Endothelial cell of umbilical vein (primary cell): ENCODE measurements around the gene GGPS1. TPM values are rescaled to one million over a fixed set of nuclear protein-coding genes. Genes with fewer than 3 reads are reported as not detected.

ENCODE experiments used
- BruUV-seq: library from RNA; stranded (reverse); fragments of 400-500 nt; replicated peaks from 2 replicates; lab custom pipeline; 2021; lab: Mats Ljungman, UMichigan
- CTCF ChIA-PET: fragments of 300-600, 350-600 bp; sonication (Branson Sonifier 250); formaldehyde crosslinking; loops from one replicate; lab custom pipeline; 2021; ENCODE audit warnings: antibody characterized with exemption, inconsistent platforms; lab: Charles Lee
- POLR2A ChIA-PET: fragments of 300-600, 350-600 bp; sonication (Branson Sonifier 250); formaldehyde crosslinking; loops from one replicate; lab custom pipeline; 2021; ENCODE audit warnings: antibody characterized with exemption, inconsistent platforms; lab: Charles Lee
- DNase-seq: peaks from one replicate; pipeline ENCODE4 v3.0.0-alpha.2; 2011; ENCODE audit warnings: low read depth, low spot score
- FAIRE-seq: peaks from 2 replicates; lab custom pipeline; 2011; peaks lifted over from hg19 to GRCh38; lab: Jason Lieb, UNC
- H2AFZ ChIP-seq: 2 replicates; pipeline ENCODE4 v1.6.0; 2012; ENCODE audit warnings: low read depth, low read length, control low read depth, inconsistent platforms
- H3K27ac ChIP-seq: 2 replicates; pipeline ENCODE4 v1.5.1; 2011; ENCODE audit warnings: low read depth, mild to moderate bottlenecking, control low read depth, low read length, moderate library complexity; ENCODE audit not compliant: insufficient read depth
- H3K27me3 ChIP-seq, 2 experiments: 2 replicates each; pipeline versions ENCODE4 v1.6.0 to v1.6.1; 2011; ENCODE audit warnings: low read length in 2 of 2, mixed read lengths in 1 of 2; ENCODE audit not compliant: control insufficient read depth in 2 of 2, insufficient read depth in 2 of 2
- H3K36me3 ChIP-seq, 2 experiments: 2 replicates in 1 of 2; 3 replicates in 1 of 2; pipeline ENCODE4 v1.5.1; 2011; ENCODE audit warnings: low read length in 2 of 2, mild to moderate bottlenecking in 1 of 2, moderate library complexity in 1 of 2; ENCODE audit not compliant: control insufficient read depth in 2 of 2, insufficient read depth in 2 of 2; ENCODE audit errors: extremely low read depth in 1 of 2
- H3K4me1 ChIP-seq: 3 replicates; pipeline ENCODE4 v1.5.1; 2011; ENCODE audit warnings: mild to moderate bottlenecking, low read length; ENCODE audit not compliant: control insufficient read depth, insufficient read depth; ENCODE audit errors: extremely low read depth
- H3K4me2 ChIP-seq: 2 replicates; pipeline ENCODE4 v1.6.1; 2011; ENCODE audit warnings: low read length, control low read depth, mixed read lengths; ENCODE audit not compliant: insufficient read depth
- H3K4me3 ChIP-seq, 3 experiments: fragments of 200-600 bp in 1 of 3; sonication (generic), shearing (Covaris generic) in 1 of 3; replicated peaks in 1 of 3; 2 replicates each; pipeline ENCODE4 v1.5.1; 2011 to 2016; ENCODE audit warnings: control low read depth in 3 of 3, low read length in 3 of 3, mild to moderate bottlenecking in 2 of 3, inconsistent platforms in 1 of 3, low read depth in 1 of 3, moderate library complexity in 1 of 3; ENCODE audit not compliant: insufficient read depth in 1 of 3
- H3K79me2 ChIP-seq: 2 replicates; pipeline ENCODE4 v1.6.0; 2012; ENCODE audit warnings: low read length, inconsistent platforms; ENCODE audit not compliant: control insufficient read depth, insufficient read depth
- H3K9ac ChIP-seq: replicated peaks from 2 replicates; pipeline ENCODE3; 2011; ENCODE audit warnings: low read length, control low read depth; ENCODE audit not compliant: insufficient read depth; ENCODE audit errors: extremely low read depth
- H3K9me1 ChIP-seq: replicated peaks from 3 replicates; pipeline ENCODE4 v1.6.0; 2011; ENCODE audit warnings: mild to moderate bottlenecking, low read length; ENCODE audit not compliant: control insufficient read depth, insufficient read depth; ENCODE audit errors: extremely low read depth
- H3K9me3 ChIP-seq: replicated peaks from 2 replicates; pipeline ENCODE4 v1.5.1; 2012; ENCODE audit warnings: low read length, inconsistent platforms; ENCODE audit not compliant: control insufficient read depth, insufficient read depth
- H4K20me1 ChIP-seq: replicated peaks from 2 replicates; pipeline ENCODE3; 2011; ENCODE audit warnings: mild to moderate bottlenecking, low read length; ENCODE audit not compliant: control insufficient read depth, insufficient read depth; ENCODE audit errors: extremely low read depth
- CTCF ChIP-seq, 2 donors: IDR thresholded peaks; 1 replicate in 1 of 2; 2 replicates in 1 of 2; pipeline ENCODE4 v1.5.1; 2011; ENCODE audit warnings: low read length in 2 of 2, mild to moderate bottlenecking in 2 of 2, moderate library complexity in 2 of 2, control low read depth in 1 of 2, inconsistent platforms in 1 of 2, low read depth in 1 of 2; ENCODE audit not compliant: insufficient read depth in 1 of 2; ENCODE audit errors: extremely low read depth in 1 of 2
- EZH2 ChIP-seq: IDR thresholded peaks from 2 replicates; pipeline ENCODE4 v1.6.1; 2012; ENCODE audit warnings: borderline replicate concordance, low read depth, mild to moderate bottlenecking, moderate library complexity, low read length, inconsistent platforms; ENCODE audit not compliant: severe bottlenecking
- FOS ChIP-seq: IDR thresholded peaks from 2 replicates; pipeline ENCODE4 v1.6.1; 2011; ENCODE audit warnings: mild to moderate bottlenecking, low read length, moderate library complexity, borderline replicate concordance; ENCODE audit not compliant: insufficient read depth
- GATA2 ChIP-seq: IDR thresholded peaks from 2 replicates; pipeline ENCODE4 v1.7.0; 2011; ENCODE audit warnings: low read depth, mild to moderate bottlenecking, moderate library complexity, mixed read lengths, low read length; ENCODE audit not compliant: insufficient read length, insufficient read depth
- JUN ChIP-seq: IDR thresholded peaks from 2 replicates; pipeline ENCODE4 v1.6.1; 2011; ENCODE audit warnings: borderline replicate concordance, low read depth; ENCODE audit not compliant: insufficient read length, insufficient read depth
- MAX ChIP-seq: IDR thresholded peaks from 2 replicates; pipeline ENCODE4 v1.6.1; 2011; ENCODE audit not compliant: insufficient read depth, insufficient read length
- MYC ChIP-seq: IDR thresholded peaks from one replicate; pipeline ENCODE4 v1.6.1; 2011; ENCODE audit warnings: mild to moderate bottlenecking, low read depth, low read length
- POLR2A ChIP-seq: IDR thresholded peaks from 2 replicates; pipeline ENCODE4 v1.6.1; 2012; ENCODE audit warnings: low read depth, mild to moderate bottlenecking, control low read depth, low read length
- POLR2AphosphoS5 ChIP-seq: IDR thresholded peaks from 2 replicates; pipeline ENCODE4 v1.6.1; 2012; ENCODE audit warnings: low read depth, mild to moderate bottlenecking, control low read depth, low read length, moderate library complexity; ENCODE audit not compliant: insufficient read depth
- dilution Hi-C: fragments of 300-500 bp; cut with MboI; formaldehyde crosslinking; loops from one replicate; pipeline ENCODE4 v1.15.0; 2019; ENCODE audit warnings: low sequenced_read_pairs; ENCODE audit not compliant: extremely low pct_ligation_motif_present
- intact Hi-C: fragments of 100-400 bp; cut with micrococcal nuclease; formaldehyde crosslinking; loops from one replicate; pipeline ENCODE4 v1.10.0; 2022
- polyA plus RNA-seq, 4 experiments: library from polyadenylated mRNA; depleted of rRNA in 3 of 4; stranded (reverse) in 3 of 4; unstranded in 1 of 4; fragments of >200 nt; gene quantifications; 2 replicates each; pipeline versions ENCODE4 v1.2.1 to v1.2.3, GENCODE V29; 2011 to 2012; ENCODE audit warnings: missing spikeins in 1 of 4
- total RNA-seq: library from RNA; stranded (reverse); gene quantifications from 2 replicates; pipeline ENCODE4 v1.2.3, GENCODE V29; 2021

Gene GGPS1
- total and polyA plus RNA-seq, 2 donors (not counting 3 experiments of a cell fraction or from before 2014, with no cell fraction given) = 10.7 to 29.5 TPM

- Histone ChIP-seq H3K4me2 (no peak overlapping the region), H3K36me3 (peaks cover 0 to 2% of the 10 kb centered on the region in 2 experiments), H3K9ac (no peak overlapping the region), H4K20me1 (peaks cover 7% of the 10 kb centered on the region), H3K9me1 (no peaks in the 10 kb centered on the region), H2AFZ (no peak overlapping the region), H3K4me3 (no peak overlapping the region), H3K9me3 (no peaks in the 10 kb centered on the region), H3K4me1 (peaks cover 2% of the 10 kb centered on the region), H3K27me3 (no peaks in the 10 kb centered on the region), H3K79me2 (peaks cover 86% of the 10 kb centered on the region), H3K27ac (no peak overlapping the region)
- intact Hi-C loops = loop anchor here (2.0 kb wide), 1 partner anchor 25 kb away; no protein-coding TSS in a partner anchor
- DNase-seq (no peak), FAIRE-seq (no peak)
- BruUV-seq = no TSS peak
- ChIA-PET POLR2A (interaction anchor here (0.5 to 0.6 kb wide), 2 partner anchors 56 to 747 kb away, joined by 4 read pairs; no protein-coding TSS in a partner anchor), CTCF (interaction anchor here (0.7 to 1.7 kb wide), 4 partner anchors 9 to 67 kb away, joined by 3 to 7 read pairs (median 4); partner anchors contain the start of genes ARID4B and GGPS1)
- dilution Hi-C loops = no loop called here
- TF ChIP-seq POLR2A = no peak
- TF ChIP-seq MYC = no peak
- TF ChIP-seq POLR2AphosphoS5 = no peak
- TF ChIP-seq JUN = no peak
- no peak for TF ChIP-seq MAX
- no peak for TF ChIP-seq CTCF (IDR thresholded peaks at IDR 0.05; ENCODE audit: extremely low read depth in 1 of 2, insufficient read depth in 1 of 2, low read depth in 1 of 2, low read length in 2 of 2)
- TF ChIP-seq GATA2 = no peak
- TF ChIP-seq EZH2 = no peak
- no peak for TF ChIP-seq FOS
These were observed 14.3 kb upstream of the GGPS1 start for GRCh38 chr1:235313931-235314678.
